HFFc6 (cell line): ENCODE results near the gene PSMG2. TPM values are rescaled to one million over a fixed set of nuclear protein-coding genes. Genes with fewer than 3 reads are reported as not detected.

Experiments used
- DNase-seq: peaks from one replicate; pipeline ENCODE4 v3.0.0-alpha.2; 2018
- H3K27ac Mint-ChIP-seq: 2 replicates; pipeline ENCODE4 v1.8.0; 2020; ENCODE audit warnings: mild to moderate bottlenecking, mixed read lengths
- H3K27me3 Mint-ChIP-seq: 2 replicates; pipeline ENCODE4 v1.8.0; 2021; ENCODE audit warnings: mild to moderate bottlenecking, moderate library complexity, mixed read lengths; ENCODE audit not compliant: insufficient read depth
- H3K36me3 Mint-ChIP-seq: 2 replicates; pipeline ENCODE4 v1.8.0; 2021; ENCODE audit warnings: low read depth, mixed read lengths
- H3K4me1 Mint-ChIP-seq: 2 replicates; pipeline ENCODE4 v1.8.0; 2020; ENCODE audit warnings: low read depth, mixed read lengths
- H3K4me3 Mint-ChIP-seq: 2 replicates; pipeline ENCODE4 v1.8.0; 2020; ENCODE audit warnings: mild to moderate bottlenecking, moderate library complexity, mixed read lengths
- H3K9me3 Mint-ChIP-seq: 2 replicates; pipeline ENCODE4 v1.8.0; 2020; ENCODE audit warnings: mild to moderate bottlenecking, mixed read lengths
- total RNA-seq, 6 experiments: library from RNA; stranded (reverse); fragmentation: NEBNext Ultra II Directional; extraction: Animal tissue kit (Norgen Biotek cat#: 25700); gene quantifications; 2 replicates in 1 of 6; 3 replicates in 5 of 6; pipeline ENCODE4 v1.2.3, GENCODE V29; 2021
- TF ChIP-seq, protein P1 (sequence below): fragments of 200-600 bp; sonication (generic); IDR thresholded peaks from 2 replicates; pipeline ENCODE4 v1.5.0; 2021; ENCODE audit warnings: antibody characterized with exemption, mild to moderate bottlenecking

PSMG2 gene
- total RNA-seq, 6 experiments from 2014 or later = 55.9 to 78.3 (median 70.4) TPM

GRCh38 chr18:12749121-12749520, 46.3 kb downstream of the PSMG2 start:
- H3K4me3 Mint-ChIP-seq = no peak overlapping the region
- no peaks in the 10 kb centered on the region for H3K36me3 Mint-ChIP-seq
- peaks cover 5% of the 10 kb centered on the region; the same call in 1 of the 2 replicates for H3K27me3 Mint-ChIP-seq
- H3K27ac Mint-ChIP-seq = no peak overlapping the region; the same call in 1 of the 2 replicates
- no peak for DNase-seq
- TF ChIP-seq, protein P1, sequence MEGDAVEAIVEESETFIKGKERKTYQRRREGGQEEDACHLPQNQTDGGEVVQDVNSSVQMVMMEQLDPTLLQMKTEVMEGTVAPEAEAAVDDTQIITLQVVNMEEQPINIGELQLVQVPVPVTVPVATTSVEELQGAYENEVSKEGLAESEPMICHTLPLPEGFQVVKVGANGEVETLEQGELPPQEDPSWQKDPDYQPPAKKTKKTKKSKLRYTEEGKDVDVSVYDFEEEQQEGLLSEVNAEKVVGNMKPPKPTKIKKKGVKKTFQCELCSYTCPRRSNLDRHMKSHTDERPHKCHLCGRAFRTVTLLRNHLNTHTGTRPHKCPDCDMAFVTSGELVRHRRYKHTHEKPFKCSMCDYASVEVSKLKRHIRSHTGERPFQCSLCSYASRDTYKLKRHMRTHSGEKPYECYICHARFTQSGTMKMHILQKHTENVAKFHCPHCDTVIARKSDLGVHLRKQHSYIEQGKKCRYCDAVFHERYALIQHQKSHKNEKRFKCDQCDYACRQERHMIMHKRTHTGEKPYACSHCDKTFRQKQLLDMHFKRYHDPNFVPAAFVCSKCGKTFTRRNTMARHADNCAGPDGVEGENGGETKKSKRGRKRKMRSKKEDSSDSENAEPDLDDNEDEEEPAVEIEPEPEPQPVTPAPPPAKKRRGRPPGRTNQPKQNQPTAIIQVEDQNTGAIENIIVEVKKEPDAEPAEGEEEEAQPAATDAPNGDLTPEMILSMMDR = no peak
- H3K4me1 Mint-ChIP-seq = peaks cover 36% of the 10 kb centered on the region
- no peaks in the 10 kb centered on the region for H3K9me3 Mint-ChIP-seq

DNA sequence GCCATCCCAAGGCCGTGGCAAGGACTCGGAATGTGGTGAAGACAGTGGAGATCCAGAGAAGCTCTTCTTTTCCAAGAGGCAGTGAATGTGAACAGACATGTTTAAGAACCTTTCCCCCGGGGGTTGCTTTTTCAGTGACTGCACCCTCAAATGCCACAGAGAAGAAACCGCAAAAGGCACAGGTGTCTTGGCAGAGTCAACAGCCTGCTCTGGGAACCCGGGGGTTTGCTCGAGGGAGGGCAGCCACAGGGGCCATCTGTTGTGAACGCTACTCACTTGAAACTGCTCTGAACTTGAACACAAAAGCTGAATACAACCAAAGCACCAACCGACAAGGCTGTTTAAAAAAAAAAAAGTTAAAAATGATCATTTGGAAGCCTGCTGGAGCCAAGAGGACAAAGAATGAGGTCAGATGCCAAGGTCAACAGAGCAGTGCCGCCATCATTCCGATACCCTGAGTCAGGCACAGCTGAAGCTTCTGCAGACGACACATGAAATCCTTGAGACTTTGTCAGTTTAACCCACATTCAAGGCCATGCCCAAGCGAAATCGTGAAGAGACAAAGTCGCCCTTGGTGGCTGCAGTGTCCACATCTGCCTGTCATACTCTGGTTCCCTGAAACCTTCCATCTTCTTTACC, 47.4 kb downstream of the PSMG2 start:
- peaks cover 29% of the 10 kb centered on the region for H3K4me1 Mint-ChIP-seq
- peaks cover 5% of the 10 kb centered on the region for H3K27me3 Mint-ChIP-seq
- TF ChIP-seq, protein P1 = no peak
- H3K4me3 Mint-ChIP-seq = no peak overlapping the region
- H3K36me3 Mint-ChIP-seq = no peaks in the 10 kb centered on the region
- no peak for DNase-seq
- H3K27ac Mint-ChIP-seq = no peak overlapping the region
- no peaks in the 10 kb centered on the region for H3K9me3 Mint-ChIP-seq

DNA sequence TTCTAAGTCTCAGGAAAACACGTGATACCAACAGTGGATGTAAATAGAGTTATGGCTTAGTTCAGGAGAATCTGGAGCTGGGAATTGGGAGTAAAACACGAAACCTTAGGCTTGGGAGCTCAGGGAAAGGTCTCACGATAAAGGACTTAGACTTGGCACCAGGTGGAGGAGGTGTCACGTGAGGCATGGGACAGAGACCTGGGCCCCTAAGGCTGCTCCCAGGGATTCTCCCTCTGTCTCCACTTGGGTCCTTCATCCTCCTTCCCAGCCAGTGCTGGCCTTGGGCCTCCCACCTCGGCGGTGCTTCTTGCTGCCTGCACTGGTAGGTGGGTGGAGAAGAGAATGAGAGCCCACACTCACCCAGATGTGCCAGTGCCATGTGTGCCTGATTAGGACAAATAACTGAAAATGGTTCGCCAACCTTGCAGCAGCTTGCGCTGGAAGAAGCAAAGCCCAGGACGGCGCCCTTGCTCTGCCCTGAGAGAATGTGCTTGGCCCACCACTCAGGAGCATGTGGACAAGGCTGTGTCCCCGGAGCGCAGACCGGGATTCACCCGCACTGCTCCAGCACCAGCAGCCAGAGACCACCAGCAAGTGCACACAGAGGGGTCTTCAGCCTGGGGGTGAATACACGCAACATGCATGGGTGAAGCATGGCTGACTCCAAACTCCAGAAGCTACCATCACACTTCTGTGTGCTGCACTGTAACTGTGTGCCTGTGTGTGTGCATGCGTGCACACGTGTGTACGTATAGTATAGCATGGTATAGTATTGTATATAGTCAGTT, 48.1 kb downstream of the PSMG2 start:
- Mint-ChIP-seq H3K27me3 (peaks cover 5% of the 10 kb centered on the region), H3K36me3 (no peaks in the 10 kb centered on the region), H3K9me3 (no peaks in the 10 kb centered on the region), H3K27ac (no peak overlapping the region), H3K4me3 (no peak overlapping the region), H3K4me1 (peaks cover 24% of the 10 kb centered on the region)
- TF ChIP-seq, protein P1 = no peak
- DNase-seq = no peak

- no peak for DNase-seq
- H3K9me3 Mint-ChIP-seq = no peaks in the 10 kb centered on the region
- TF ChIP-seq, protein P1 = no peak
- no peak overlapping the region for H3K27ac Mint-ChIP-seq
- H3K27me3 Mint-ChIP-seq = peaks cover 5% of the 10 kb centered on the region
- peaks cover 24% of the 10 kb centered on the region for H3K4me1 Mint-ChIP-seq
- no peaks in the 10 kb centered on the region for H3K36me3 Mint-ChIP-seq
- no peak overlapping the region for H3K4me3 Mint-ChIP-seq
These were observed 48.7 kb downstream of the PSMG2 start for GRCh38 chr18:12751503-12751884.

DNA sequence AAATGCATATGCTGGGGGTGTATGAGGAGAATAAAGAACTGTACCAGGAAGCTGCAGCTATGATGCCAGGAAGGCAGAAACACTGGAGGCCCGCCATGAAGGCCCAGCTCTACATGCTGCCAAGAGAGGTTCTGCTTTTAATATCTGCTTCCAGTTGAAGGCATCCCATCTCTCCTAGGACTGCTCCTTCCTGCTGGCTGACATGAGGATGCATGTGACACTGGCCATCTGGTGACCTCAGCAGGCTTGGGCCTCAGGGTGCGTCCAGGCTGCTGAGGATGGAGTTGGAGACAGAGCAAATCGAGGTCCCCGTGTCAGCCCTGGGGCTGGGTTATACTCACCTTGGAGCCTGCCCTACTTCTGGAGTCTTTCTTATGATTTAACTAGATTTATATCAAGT, 49.0 kb downstream of the PSMG2 start:
- Mint-ChIP-seq H3K4me3 (no peak overlapping the region), H3K36me3 (no peaks in the 10 kb centered on the region), H3K27me3 (peaks cover 5% of the 10 kb centered on the region), H3K27ac (no peak overlapping the region), H3K4me1 (peaks cover 24% of the 10 kb centered on the region), H3K9me3 (no peaks in the 10 kb centered on the region)
- TF ChIP-seq, protein P1 = no peak
- no peak for DNase-seq
